Lower leg skin (tissue), 3 donors: Measurements from ENCODE around the gene CSPG4.

Experiments used
- CTCF ChIP-seq, 3 donors: fragments of 450-650 bp; IDR thresholded peaks; one replicate each; pipeline ENCODE4 v1.5.1; 2016; ENCODE audit warnings: antibody characterized with exemption in 3 of 3, mild to moderate bottlenecking in 3 of 3, moderate library complexity in 2 of 3
- POLR2A ChIP-seq, 2 donors: fragments of 450-650 bp; IDR thresholded peaks; one replicate each; pipeline ENCODE4 v1.6.1; 2016 to 2017; ENCODE audit warnings: antibody characterized with exemption in 2 of 2, mild to moderate bottlenecking in 1 of 2, moderate library complexity in 1 of 2

- no peak for TF ChIP-seq CTCF (IDR thresholded peaks at IDR 0.05)
- no peak for TF ChIP-seq POLR2A (IDR thresholded peaks at IDR 0.05)
Measured at GRCh38 chr15:75685195-75685594, 27.5 kb downstream of the CSPG4 start.
